ENCODE results near the gene DZIP3. TPM values are rescaled to one million over a fixed set of nuclear protein-coding genes. Genes with fewer than 3 reads are reported as not detected.
"Not testable (repeated sequence)": the region's sequence is repeated elsewhere in the genome, so short reads cannot be mapped to it uniquely, and the experiment has no call there.

DZIP3 gene
- total and polyA plus RNA-seq, 2 experiments from 2014 or later: 28.7 to 32.0 TPM

- Histone ChIP-seq H3F3A (replicated peaks; ENCODE audit: low read depth) (no peaks in the 10 kb centered on the region), H3K79me2 (replicated peaks; ENCODE audit: insufficient read depth) (no peaks in the 10 kb centered on the region), H3K27me3 (ENCODE audit: insufficient read depth) (no peaks in the 10 kb centered on the region), H3K9me2 (ENCODE audit: insufficient read depth) (no peaks in the 10 kb centered on the region), H2AFZ (no peak overlapping the region), H3K4me3 (no peak overlapping the region), H3K4me1 (ENCODE audit: insufficient read depth) (no peaks in the 10 kb centered on the region), H4K20me1 (replicated peaks; ENCODE audit: insufficient read depth) (no peaks in the 10 kb centered on the region), H3K27ac (ENCODE audit: low read depth) (no peak overlapping the region), H3K4me2 (no peak overlapping the region), H3K36me3 (ENCODE audit: insufficient read depth) (no peaks in the 10 kb centered on the region)
- ATAC-seq (no peak), DNase-seq (ENCODE audit: low spot score) (no peak)
- H3K4me3 Mint-ChIP-seq: no peak overlapping the region
- no peaks in the 10 kb centered on the region for H3K4me1 Mint-ChIP-seq
- no peak overlapping the region for H3K27ac Mint-ChIP-seq
- H3K27me3 Mint-ChIP-seq (ENCODE audit: insufficient read depth, low read depth, poor library complexity): no peaks in the 10 kb centered on the region
- no peaks in the 10 kb centered on the region for H3K9me3 Mint-ChIP-seq
- H3K36me3 Mint-ChIP-seq (ENCODE audit: low read depth): peaks cover 22% of the 10 kb centered on the region; the same call in 2 of the 3 replicates
- TF ChIP-seq ZNF331 (CRISPR knock-in tag; IDR thresholded peaks at IDR 0.05; ENCODE audit: low read depth): no peak
- TF ChIP-seq POLR2AphosphoS5 (IDR thresholded peaks at IDR 0.05; ENCODE audit: low read depth): no peak
- no peak for TF ChIP-seq EZH2 (IDR thresholded peaks at IDR 0.05; ENCODE audit: low read depth, unreplicated experiment)
- TF ChIP-seq REST (IDR thresholded peaks at IDR 0.05; ENCODE audit: unreplicated experiment): no peak
- no peak for TF ChIP-seq ETS1 (IDR thresholded peaks at IDR 0.05)
- TF ChIP-seq CTCF (conservative IDR thresholded peaks at IDR 0.05; ENCODE audit: low read depth in 2 of 2): no peak
- TF ChIP-seq JUNB (IDR thresholded peaks at IDR 0.05; ENCODE audit: unreplicated experiment): no peak
- TF ChIP-seq ZNF114 (CRISPR knock-in tag; IDR thresholded peaks at IDR 0.05): no peak
- TF ChIP-seq NANOG (IDR thresholded peaks at IDR 0.05; ENCODE audit: borderline replicate concordance): no peak
These were observed 88.3 kb downstream of the DZIP3 start for GRCh38 chr3:108677811-108678210.

GRCh38 chr3:108692286-108692685, 102.8 kb downstream of the DZIP3 start:
- not testable (repeated sequence) for H3K4me3 ChIP-seq; H4K20me1 ChIP-seq (replicated peaks; ENCODE audit: insufficient read depth); H3K9me2 ChIP-seq (ENCODE audit: insufficient read depth); H2AFZ ChIP-seq; H3K27me3 Mint-ChIP-seq (ENCODE audit: insufficient read depth, low read depth, poor library complexity); H3K4me1 ChIP-seq (ENCODE audit: insufficient read depth); H3F3A ChIP-seq (replicated peaks; ENCODE audit: low read depth); H3K27ac Mint-ChIP-seq; H3K4me2 ChIP-seq; H3K4me1 Mint-ChIP-seq; DNase-seq (ENCODE audit: low spot score); ATAC-seq; H3K27me3 ChIP-seq (ENCODE audit: insufficient read depth); H3K4me3 Mint-ChIP-seq; H3K79me2 ChIP-seq (replicated peaks; ENCODE audit: insufficient read depth); H3K27ac ChIP-seq (ENCODE audit: low read depth)
- Mint-ChIP-seq H3K9me3 (peaks cover 11% of the 10 kb centered on the region), H3K36me3 (ENCODE audit: low read depth) (peaks cover 51% of the 10 kb centered on the region)
- H3K36me3 ChIP-seq (ENCODE audit: insufficient read depth): peaks cover 20% of the 10 kb centered on the region
